AG04449 (cell line): Measurements from ENCODE around the gene ARF3.

Experiments
- CTCF ChIA-PET: fragments of 350-600 bp; formaldehyde crosslinking; extraction: SDS; loops from one replicate; lab custom pipeline; 2021; ENCODE audit warnings: antibody characterized with exemption; lab: Yijun Ruan, JAX
- POLR2A ChIA-PET: fragments of 400-600, 350-600 bp; formaldehyde crosslinking; extraction: SDS; loops from one replicate; lab custom pipeline; 2020; ENCODE audit warnings: antibody characterized with exemption, inconsistent platforms; lab: Yijun Ruan, JAX
- DNase-seq: peaks from one replicate; pipeline ENCODE4 v3.0.0-alpha.2; 2010; ENCODE audit warnings: low read depth, low spot score
- H3K4me3 ChIP-seq: 2 replicates; pipeline ENCODE4 v1.5.1; 2011; ENCODE audit warnings: low read depth, mild to moderate bottlenecking, control low read depth, low read length
- CTCF ChIP-seq: IDR thresholded peaks from one replicate; pipeline ENCODE4 v1.5.1; 2011; ENCODE audit warnings: mild to moderate bottlenecking, moderate library complexity, low read length, control low read depth, inconsistent platforms; ENCODE audit not compliant: insufficient read depth; ENCODE audit errors: missing control alignments

The ARF3 gene

GRCh38 chr12:48972952-48973483, 15.7 kb upstream of the ARF3 start:
- TF ChIP-seq CTCF, result no peak
- H3K4me3 ChIP-seq, result no peak overlapping the region
- DNase-seq, result no peak
- ChIA-PET POLR2A (no interaction called here), CTCF (interaction anchor here (0.6 to 40.7 kb wide), 6 partner anchors 9 to 120 kb away, joined by 3 to 1340 read pairs (median 10); partner anchors contain the start of genes ARF3, DDN and WNT1)

GRCh38 chr12:48972213-48972951, 15.1 kb upstream of the ARF3 start:
- POLR2A ChIA-PET, result no interaction called here
- no peak overlapping the region for H3K4me3 ChIP-seq
- TF ChIP-seq CTCF, result peak; percentile 25
- no peak for DNase-seq
- CTCF ChIA-PET, result interaction anchor here (0.8 to 40.7 kb wide), 6 partner anchors 9 to 119 kb away, joined by 3 to 1340 read pairs (median 10); partner anchors contain the start of genes ARF3, DDN and WNT1

GRCh38 chr12:48970702-48971334, 13.5 kb upstream of the ARF3 start:
- H3K4me3 ChIP-seq, result no peak overlapping the region
- no peak for TF ChIP-seq CTCF
- CTCF ChIA-PET, result interaction anchor here (1.1 to 40.7 kb wide), 6 partner anchors 9 to 118 kb away, joined by 3 to 1340 read pairs (median 3); partner anchors contain the start of genes ARF3, DDN and WNT1
- no peak for DNase-seq
- POLR2A ChIA-PET, result interaction anchor here (0.9 kb wide), 1 partner anchor 13 kb away, joined by 4 read pairs; the partner anchor contains the start of gene ARF3

GRCh38 chr12:48969833-48970701, 12.8 kb upstream of the ARF3 start:
- DNase-seq, result no peak
- ChIA-PET POLR2A (interaction anchor here (0.9 kb wide), 1 partner anchor 13 kb away, joined by 4 read pairs; the partner anchor contains the start of gene ARF3), CTCF (interaction anchor here (0.7 to 40.7 kb wide), 8 partner anchors 8 to 118 kb away, joined by 3 to 1340 read pairs (median 4); partner anchors contain the start of genes ARF3, DDN and WNT1)
- TF ChIP-seq CTCF, result peak; percentile 19
- no peak overlapping the region; the same call in 1 of the 2 replicates for H3K4me3 ChIP-seq

- no peak overlapping the region for H3K4me3 ChIP-seq
- ChIA-PET CTCF (interaction anchor here (0.7 to 40.7 kb wide), 7 partner anchors 7 to 116 kb away, joined by 3 to 1340 read pairs (median 14); partner anchors contain the start of genes ARF3, DDN, DDX23 and WNT1), POLR2A (no interaction called here)
- no peak for TF ChIP-seq CTCF
- DNase-seq, result no peak
Observed at GRCh38 chr12:48969160-48969771, 12.0 kb upstream of the ARF3 start.
